Left ventricle myocardium inferior (tissue), 1 donor: Measurements from ENCODE around the gene MORN4. TPM values are rescaled to one million over a fixed set of nuclear protein-coding genes. Genes with fewer than 3 reads are reported as not detected.

Experiments used
- DNase-seq: peaks from one replicate; pipeline ENCODE4 v3.0.0-alpha.2; 2020
- H3K27ac ChIP-seq: fragments of 200-600 bp; replicated peaks from 2 replicates; pipeline ENCODE4 v1.8.0; 2021
- H3K27me3 ChIP-seq: fragments of 200-600 bp; 2 replicates; pipeline ENCODE4 v1.8.0; 2021; ENCODE audit warnings: low read depth
- H3K36me3 ChIP-seq: fragments of 200-600 bp; 2 replicates; pipeline ENCODE4 v1.8.0; 2021
- H3K4me1 ChIP-seq: fragments of 200-600 bp; 2 replicates; pipeline ENCODE4 v1.8.0; 2021
- H3K4me3 ChIP-seq: fragments of 200-600 bp; 2 replicates; pipeline ENCODE4 v1.8.0; 2021; ENCODE audit warnings: mild to moderate bottlenecking, moderate library complexity
- H3K9me3 ChIP-seq: fragments of 200-600 bp; replicated peaks from 2 replicates; pipeline ENCODE4 v1.8.0; 2021
- intact Hi-C: fragments of 100-400 bp; cut with micrococcal nuclease; formaldehyde crosslinking; loops from one replicate; pipeline ENCODE4 v1.11.0; 2022
- total RNA-seq: library from RNA; stranded (reverse); fragmentation: NEBNext Ultra II Directional; extraction: Animal tissue kit (Norgen Biotek cat#: 25700); gene quantifications from one replicate; pipeline ENCODE4 v1.2.1, GENCODE V29; 2021
- TF ChIP-seq, protein P1 (sequence below): fragments of 200-600 bp; IDR thresholded peaks from 2 replicates; pipeline ENCODE4 v1.8.0; 2021; ENCODE audit warnings: antibody characterized with exemption, mild to moderate bottlenecking, borderline replicate concordance
- donor health status: DM: no; HTN: yes; CAD: no; lungs with severe emphysema.

MORN4 gene
- total RNA-seq, 1 donor from 2014 or later: 13.9 TPM

DNA sequence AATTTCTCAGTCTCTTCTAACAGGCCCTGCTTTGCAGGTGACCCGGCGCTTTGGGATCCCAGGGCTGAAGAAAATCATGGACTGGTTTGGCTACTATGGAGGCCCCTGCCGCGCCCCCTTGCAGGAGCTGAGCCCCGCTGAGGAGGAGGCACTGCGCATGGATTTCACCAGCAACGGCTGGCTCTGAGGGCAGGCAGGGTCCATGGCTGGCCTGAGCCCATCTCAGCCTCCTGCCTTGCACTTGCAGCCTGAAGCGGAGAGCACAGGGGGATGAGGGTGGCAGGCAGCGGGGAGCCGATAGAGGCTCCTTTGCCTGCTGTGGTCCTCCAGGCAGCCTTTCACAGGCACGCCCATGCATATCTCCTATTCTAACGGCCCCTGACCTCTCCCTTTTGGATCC lies 21.8 kb downstream of the MORN4 start:
- DNase-seq: no peak
- peak overlapping the region; percentile 84 for H3K27ac ChIP-seq
- intact Hi-C loops: no loop called here
- no peaks in the 10 kb centered on the region for H3K36me3 ChIP-seq
- peaks cover 41% of the 10 kb centered on the region for H3K4me1 ChIP-seq
- H3K27me3 ChIP-seq: no peaks in the 10 kb centered on the region
- H3K9me3 ChIP-seq: no peaks in the 10 kb centered on the region
- H3K4me3 ChIP-seq: no peak overlapping the region
- TF ChIP-seq, protein P1, sequence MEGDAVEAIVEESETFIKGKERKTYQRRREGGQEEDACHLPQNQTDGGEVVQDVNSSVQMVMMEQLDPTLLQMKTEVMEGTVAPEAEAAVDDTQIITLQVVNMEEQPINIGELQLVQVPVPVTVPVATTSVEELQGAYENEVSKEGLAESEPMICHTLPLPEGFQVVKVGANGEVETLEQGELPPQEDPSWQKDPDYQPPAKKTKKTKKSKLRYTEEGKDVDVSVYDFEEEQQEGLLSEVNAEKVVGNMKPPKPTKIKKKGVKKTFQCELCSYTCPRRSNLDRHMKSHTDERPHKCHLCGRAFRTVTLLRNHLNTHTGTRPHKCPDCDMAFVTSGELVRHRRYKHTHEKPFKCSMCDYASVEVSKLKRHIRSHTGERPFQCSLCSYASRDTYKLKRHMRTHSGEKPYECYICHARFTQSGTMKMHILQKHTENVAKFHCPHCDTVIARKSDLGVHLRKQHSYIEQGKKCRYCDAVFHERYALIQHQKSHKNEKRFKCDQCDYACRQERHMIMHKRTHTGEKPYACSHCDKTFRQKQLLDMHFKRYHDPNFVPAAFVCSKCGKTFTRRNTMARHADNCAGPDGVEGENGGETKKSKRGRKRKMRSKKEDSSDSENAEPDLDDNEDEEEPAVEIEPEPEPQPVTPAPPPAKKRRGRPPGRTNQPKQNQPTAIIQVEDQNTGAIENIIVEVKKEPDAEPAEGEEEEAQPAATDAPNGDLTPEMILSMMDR: no peak

DNA sequence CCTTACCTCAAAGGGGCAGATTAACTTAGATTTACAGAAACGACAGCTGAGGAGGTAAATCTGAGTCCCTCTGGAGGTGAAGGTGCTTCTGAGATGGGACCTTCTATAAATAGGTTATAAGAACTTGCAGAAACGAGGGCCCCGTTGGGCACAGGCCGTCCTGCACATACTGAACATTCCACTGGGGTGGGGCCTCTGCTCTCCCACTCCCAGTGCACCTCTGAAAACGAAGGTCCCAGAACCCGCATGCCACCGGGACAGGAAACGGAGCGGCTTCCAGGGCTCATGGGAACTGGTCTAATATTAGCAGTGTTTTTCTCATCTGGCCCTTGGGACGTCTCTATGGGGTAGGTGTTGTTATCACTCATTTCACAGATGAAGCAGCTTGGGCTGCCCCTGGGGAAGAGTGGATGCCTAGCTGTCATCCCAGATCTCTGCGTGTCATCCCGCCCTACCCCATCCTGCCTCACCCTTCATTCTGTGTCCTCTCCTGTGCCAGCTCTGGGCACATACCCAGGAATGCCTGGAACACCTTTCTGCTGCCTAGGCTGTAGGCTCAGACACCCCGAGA lies 24.2 kb downstream of the MORN4 start:
- Histone ChIP-seq H3K27ac (peak overlapping the region; percentile 84), H3K4me3 (no peak overlapping the region), H3K36me3 (no peaks in the 10 kb centered on the region), H3K9me3 (no peaks in the 10 kb centered on the region), H3K4me1 (peaks cover 41% of the 10 kb centered on the region), H3K27me3 (no peaks in the 10 kb centered on the region)
- intact Hi-C loops: loop anchor here (5.0 kb wide), 1 partner anchor 37 kb away; the partner anchor contains the start of gene ANKRD2
- TF ChIP-seq, protein P1: no peak
- DNase-seq: peak; percentile 78

DNA sequence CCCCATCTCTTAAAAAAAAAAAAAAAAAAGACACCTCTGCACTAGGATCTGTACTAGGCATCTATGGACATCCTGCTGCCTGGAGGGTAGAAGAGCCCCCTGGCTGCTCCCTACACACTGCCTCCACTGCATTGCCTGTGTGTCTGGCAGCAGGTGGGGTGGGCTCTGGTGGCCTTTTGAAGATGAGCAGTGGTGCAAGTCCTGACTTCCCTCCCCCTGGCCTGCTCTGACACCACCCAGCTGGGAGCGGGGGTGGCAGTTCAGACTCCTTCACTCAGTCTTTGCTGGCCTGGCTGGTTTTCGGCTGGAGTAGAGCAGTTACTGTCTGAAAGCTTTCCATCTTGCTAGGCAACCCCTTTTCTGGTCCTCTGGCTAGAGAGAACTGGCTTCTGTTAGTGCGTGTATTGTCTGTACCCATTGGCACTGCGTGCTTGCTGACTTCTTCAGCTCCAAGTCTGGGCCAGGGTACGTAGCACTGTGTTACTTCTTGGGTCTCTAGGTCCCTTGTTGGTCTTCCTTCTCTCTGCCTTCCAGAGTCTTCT lies 26.1 kb downstream of the MORN4 start:
- no peaks in the 10 kb centered on the region for H3K9me3 ChIP-seq
- no peak overlapping the region for H3K4me3 ChIP-seq
- no peaks in the 10 kb centered on the region for H3K36me3 ChIP-seq
- TF ChIP-seq, protein P1: no peak
- intact Hi-C loops: loop anchor here (5.0 kb wide), 1 partner anchor 35 kb away; the partner anchor contains the start of gene ANKRD2
- H3K27ac ChIP-seq: peak overlapping the region; percentile 84
- no peaks in the 10 kb centered on the region for H3K27me3 ChIP-seq
- no peak for DNase-seq
- H3K4me1 ChIP-seq: peaks cover 37% of the 10 kb centered on the region

DNA sequence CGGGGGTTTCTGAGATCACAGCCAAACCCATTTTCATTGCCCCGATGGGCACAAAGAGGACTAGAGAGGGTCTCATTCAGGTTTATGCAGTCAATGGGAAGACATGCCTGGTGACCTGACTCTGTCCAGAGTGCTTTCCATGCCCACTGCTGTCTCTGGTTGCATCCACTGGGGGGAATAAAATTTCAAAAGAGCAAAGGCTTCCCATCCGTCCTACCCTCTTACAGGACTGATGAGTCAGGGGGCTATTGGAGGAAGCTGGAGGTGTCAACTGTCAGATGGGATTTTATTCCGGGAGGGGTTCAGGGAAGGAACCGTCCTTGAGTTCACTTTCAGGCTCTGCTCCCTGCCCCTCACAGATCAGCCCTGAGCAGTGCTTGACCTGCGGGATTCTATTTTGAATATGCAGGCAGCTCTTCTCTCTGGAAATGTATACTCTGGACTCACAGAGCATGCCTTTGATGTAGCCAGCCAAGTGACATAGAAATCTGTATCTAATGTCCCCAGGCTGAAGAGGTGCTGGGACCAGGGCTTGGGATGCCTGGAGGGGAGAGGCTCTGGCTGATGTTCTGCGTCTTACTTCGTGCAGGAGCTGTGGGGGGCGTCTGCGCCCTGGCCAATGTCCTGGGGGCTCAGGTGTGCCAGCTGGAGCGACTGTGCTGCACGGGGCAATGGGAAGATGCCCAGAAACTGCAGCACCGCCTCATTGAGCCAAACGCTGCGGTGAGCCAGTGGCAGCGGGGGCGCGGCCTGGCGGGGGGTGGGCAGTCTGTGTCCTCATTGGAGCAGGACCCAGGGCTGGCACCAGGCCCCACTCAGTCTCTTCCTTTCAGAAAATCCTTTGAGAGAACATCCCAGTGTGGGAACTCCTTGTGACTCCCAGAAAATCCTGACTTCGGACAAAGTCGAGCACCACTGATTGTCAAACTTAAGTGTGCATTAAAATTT lies 31.8 kb downstream of the MORN4 start:
- DNase-seq: peak; percentile 62
- H3K4me3 ChIP-seq: no peak overlapping the region
- no peaks in the 10 kb centered on the region for H3K36me3 ChIP-seq
- H3K27ac ChIP-seq: peak overlapping the region; percentile 93
- no peaks in the 10 kb centered on the region for H3K27me3 ChIP-seq
- intact Hi-C loops: no loop called here
- peaks cover 36% of the 10 kb centered on the region for H3K4me1 ChIP-seq
- TF ChIP-seq, protein P1: no peak
- H3K9me3 ChIP-seq: no peaks in the 10 kb centered on the region

DNA sequence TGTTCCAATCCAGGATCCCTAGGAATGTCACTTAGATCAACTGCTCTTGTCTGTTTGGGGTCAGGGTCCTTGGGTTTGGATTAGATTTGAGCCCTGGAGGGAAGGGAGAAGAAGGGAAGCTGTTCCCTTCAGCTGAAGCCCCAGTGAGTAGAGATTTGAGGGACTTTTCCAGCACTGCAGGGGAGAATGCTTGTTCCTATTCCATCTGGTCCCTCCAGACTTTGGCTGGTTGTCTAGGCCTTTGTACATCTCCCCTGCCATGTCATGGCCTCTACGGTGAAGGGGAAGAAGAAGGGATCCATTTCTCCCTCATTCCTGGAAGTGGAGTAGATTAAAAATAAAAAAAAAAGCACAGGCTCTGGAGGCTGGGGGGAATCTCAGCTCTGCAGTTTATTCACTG lies 32.7 kb downstream of the MORN4 start:
- H3K4me1 ChIP-seq: peaks cover 45% of the 10 kb centered on the region
- peak overlapping the region; percentile 93 for H3K27ac ChIP-seq
- TF ChIP-seq, protein P1: no peak
- no peak overlapping the region for H3K4me3 ChIP-seq
- intact Hi-C loops: no loop called here
- H3K9me3 ChIP-seq: no peaks in the 10 kb centered on the region
- H3K36me3 ChIP-seq: no peaks in the 10 kb centered on the region
- no peak for DNase-seq
- no peaks in the 10 kb centered on the region for H3K27me3 ChIP-seq
